Measurements from ENCODE around the gene TLE2.

DNA sequence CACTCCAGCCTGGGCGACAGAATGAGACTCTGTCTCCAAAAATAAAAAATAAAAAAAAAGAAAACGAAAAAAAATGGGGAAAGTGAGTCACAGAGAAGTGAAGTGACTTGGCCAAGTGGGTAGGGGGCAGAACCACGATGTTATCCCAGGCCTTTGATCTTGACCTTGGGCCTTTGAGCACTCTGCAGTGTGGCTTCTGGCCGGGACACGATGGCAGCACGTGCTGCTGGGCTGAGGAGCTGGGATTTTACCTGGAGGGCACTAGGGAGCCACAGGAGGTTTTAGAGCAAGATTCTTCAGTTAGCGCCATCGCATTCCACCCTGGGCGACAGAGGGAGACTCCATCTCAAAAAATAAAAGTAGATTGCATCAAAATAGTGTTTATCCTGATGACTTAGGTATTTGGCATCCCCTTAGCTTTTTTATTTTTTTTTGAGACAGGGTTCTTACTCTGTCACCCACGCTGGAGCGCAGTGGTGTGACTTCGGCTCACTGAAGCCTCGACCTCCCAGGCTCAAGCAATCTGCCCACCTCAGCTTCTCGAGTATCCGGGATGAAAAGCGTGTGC lies 37.5 kb upstream of the TLE2 start:
- no peak for TF ChIP-seq CTCF (IDR thresholded peaks at IDR 0.05)
- no peak for TF ChIP-seq POLR2A (IDR thresholded peaks at IDR 0.05)
